Measurements from ENCODE around the gene PRG2.

The PRG2 gene

DNA sequence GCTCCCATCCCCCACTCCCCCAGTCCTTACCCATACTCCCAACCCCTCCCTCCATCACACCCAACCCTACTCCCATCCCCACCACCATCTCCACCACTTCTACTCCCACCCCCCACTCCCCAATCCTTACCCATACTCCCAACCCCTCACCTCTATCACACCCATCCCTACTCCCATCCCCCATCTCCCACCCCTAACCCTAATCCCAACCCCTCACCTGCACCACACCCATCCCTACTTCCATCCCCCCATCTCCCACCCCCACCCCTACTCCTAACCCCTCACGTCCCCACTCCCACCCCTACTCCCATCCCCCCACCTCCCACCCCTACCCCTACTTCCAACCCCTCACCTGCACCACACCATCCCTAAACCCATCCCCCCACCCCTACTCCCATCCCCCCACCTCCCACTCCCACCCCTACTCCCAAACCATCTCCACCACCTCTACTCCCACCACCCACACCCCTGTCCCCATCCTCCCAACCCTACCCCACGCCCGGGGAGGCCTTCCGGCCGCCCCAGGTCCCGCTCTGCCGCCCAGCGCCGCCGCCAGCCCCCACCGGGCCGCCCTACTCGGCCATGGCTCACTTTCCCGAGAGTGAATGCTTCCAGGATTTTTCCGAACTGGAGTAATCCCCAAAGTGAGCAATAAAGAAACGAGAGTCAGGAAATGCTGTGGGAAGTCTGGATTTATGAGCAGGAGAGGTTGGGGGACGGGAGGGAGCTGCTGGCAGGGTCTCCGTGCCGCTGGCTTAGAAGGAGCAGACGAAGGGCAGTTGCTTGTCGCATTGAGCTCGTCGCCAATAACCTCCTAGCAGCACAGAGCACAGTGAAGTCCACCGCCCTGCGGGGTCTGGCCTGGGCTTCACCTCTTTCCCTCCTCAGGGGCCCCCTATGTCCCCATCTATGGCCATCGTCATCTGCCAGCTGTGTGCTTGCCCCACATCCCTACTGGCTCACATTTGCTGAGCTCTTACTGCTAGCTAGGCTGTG, 14.1 kb downstream of the PRG2 start:
- TF ChIP-seq SIN3A (IDR thresholded peaks at IDR 0.05; ENCODE audit: borderline replicate concordance, insufficient read depth, low read length), result no peak
- no peak for TF ChIP-seq POLR2AphosphoS5 (IDR thresholded peaks at IDR 0.05; ENCODE audit: low read depth, low read length)
- TF ChIP-seq TAF1 (IDR thresholded peaks at IDR 0.05; ENCODE audit: borderline replicate concordance, insufficient read depth, low read length), result no peak
- no peak for TF ChIP-seq FOXP2 (optimal IDR thresholded peaks at IDR 0.05; ENCODE audit: borderline replicate concordance, extremely low read depth, extremely low read length, insufficient read depth)
- TF ChIP-seq, protein P1, sequence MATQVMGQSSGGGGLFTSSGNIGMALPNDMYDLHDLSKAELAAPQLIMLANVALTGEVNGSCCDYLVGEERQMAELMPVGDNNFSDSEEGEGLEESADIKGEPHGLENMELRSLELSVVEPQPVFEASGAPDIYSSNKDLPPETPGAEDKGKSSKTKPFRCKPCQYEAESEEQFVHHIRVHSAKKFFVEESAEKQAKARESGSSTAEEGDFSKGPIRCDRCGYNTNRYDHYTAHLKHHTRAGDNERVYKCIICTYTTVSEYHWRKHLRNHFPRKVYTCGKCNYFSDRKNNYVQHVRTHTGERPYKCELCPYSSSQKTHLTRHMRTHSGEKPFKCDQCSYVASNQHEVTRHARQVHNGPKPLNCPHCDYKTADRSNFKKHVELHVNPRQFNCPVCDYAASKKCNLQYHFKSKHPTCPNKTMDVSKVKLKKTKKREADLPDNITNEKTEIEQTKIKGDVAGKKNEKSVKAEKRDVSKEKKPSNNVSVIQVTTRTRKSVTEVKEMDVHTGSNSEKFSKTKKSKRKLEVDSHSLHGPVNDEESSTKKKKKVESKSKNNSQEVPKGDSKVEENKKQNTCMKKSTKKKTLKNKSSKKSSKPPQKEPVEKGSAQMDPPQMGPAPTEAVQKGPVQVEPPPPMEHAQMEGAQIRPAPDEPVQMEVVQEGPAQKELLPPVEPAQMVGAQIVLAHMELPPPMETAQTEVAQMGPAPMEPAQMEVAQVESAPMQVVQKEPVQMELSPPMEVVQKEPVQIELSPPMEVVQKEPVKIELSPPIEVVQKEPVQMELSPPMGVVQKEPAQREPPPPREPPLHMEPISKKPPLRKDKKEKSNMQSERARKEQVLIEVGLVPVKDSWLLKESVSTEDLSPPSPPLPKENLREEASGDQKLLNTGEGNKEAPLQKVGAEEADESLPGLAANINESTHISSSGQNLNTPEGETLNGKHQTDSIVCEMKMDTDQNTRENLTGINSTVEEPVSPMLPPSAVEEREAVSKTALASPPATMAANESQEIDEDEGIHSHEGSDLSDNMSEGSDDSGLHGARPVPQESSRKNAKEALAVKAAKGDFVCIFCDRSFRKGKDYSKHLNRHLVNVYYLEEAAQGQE (IDR thresholded peaks at IDR 0.05; ENCODE audit: insufficient read depth in 1 of 2, low read depth in 2 of 2, low read length in 2 of 2), result no peak

DNA sequence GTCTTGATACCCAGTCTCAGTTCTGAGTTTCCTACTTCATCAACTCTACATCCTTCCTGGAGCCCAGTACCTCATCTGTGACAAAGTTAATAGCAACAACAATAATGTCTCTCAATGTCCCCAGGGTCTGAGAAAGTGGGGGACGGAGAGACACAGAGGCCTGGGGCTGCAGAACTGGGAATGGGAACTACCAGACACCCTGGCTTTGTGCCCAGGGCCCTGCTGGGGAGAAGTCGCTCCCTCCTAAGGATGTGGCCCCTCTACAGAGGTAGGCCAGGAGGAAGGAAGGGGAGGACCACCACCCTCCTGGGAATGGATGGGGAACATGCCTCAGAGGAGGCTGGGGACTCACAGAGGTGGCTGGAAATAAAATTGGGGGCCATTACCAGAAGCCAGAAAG, 15.0 kb downstream of the PRG2 start:
- TF ChIP-seq TAF1 (IDR thresholded peaks at IDR 0.05; ENCODE audit: borderline replicate concordance, insufficient read depth, low read length), result no peak
- no peak for TF ChIP-seq POLR2AphosphoS5 (IDR thresholded peaks at IDR 0.05; ENCODE audit: low read depth, low read length)
- TF ChIP-seq, protein P1 (IDR thresholded peaks at IDR 0.05; ENCODE audit: insufficient read depth in 1 of 2, low read depth in 2 of 2, low read length in 2 of 2), result no peak
- no peak for TF ChIP-seq SIN3A (IDR thresholded peaks at IDR 0.05; ENCODE audit: borderline replicate concordance, insufficient read depth, low read length)
- no peak for TF ChIP-seq FOXP2 (optimal IDR thresholded peaks at IDR 0.05; ENCODE audit: borderline replicate concordance, extremely low read depth, extremely low read length, insufficient read depth)

DNA sequence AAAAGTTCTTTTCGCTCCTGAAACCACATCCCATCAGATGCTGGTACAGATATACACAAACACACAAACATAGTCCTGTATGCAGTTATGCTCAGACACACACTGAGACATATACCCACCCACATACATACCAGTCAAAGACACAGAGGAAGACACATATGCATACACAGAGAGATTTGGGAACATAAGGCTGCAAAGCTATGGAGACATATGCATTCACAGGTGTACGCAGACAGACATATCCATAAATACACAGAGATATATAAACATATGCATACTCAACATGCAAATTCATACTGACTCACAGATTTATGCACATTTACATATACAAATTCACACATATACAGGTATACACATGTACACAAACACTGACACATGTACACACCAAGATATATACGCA, 15.5 kb downstream of the PRG2 start:
- TF ChIP-seq FOXP2 (optimal IDR thresholded peaks at IDR 0.05; ENCODE audit: borderline replicate concordance, extremely low read depth, extremely low read length, insufficient read depth) (no peak), TAF1 (IDR thresholded peaks at IDR 0.05; ENCODE audit: borderline replicate concordance, insufficient read depth, low read length) (no peak), POLR2AphosphoS5 (IDR thresholded peaks at IDR 0.05; ENCODE audit: low read depth, low read length) (no peak), SIN3A (IDR thresholded peaks at IDR 0.05; ENCODE audit: borderline replicate concordance, insufficient read depth, low read length) (no peak)
- TF ChIP-seq, protein P1 (IDR thresholded peaks at IDR 0.05; ENCODE audit: insufficient read depth in 1 of 2, low read depth in 2 of 2, low read length in 2 of 2), result no peak

- TF ChIP-seq, protein P1 (IDR thresholded peaks at IDR 0.05; ENCODE audit: insufficient read depth in 1 of 2, low read depth in 2 of 2, low read length in 2 of 2), result no peak
- TF ChIP-seq POLR2AphosphoS5 (IDR thresholded peaks at IDR 0.05; ENCODE audit: low read depth, low read length) (no peak), SIN3A (IDR thresholded peaks at IDR 0.05; ENCODE audit: borderline replicate concordance, insufficient read depth, low read length) (no peak), TAF1 (IDR thresholded peaks at IDR 0.05; ENCODE audit: borderline replicate concordance, insufficient read depth, low read length) (no peak), FOXP2 (optimal IDR thresholded peaks at IDR 0.05; ENCODE audit: borderline replicate concordance, extremely low read depth, extremely low read length, insufficient read depth) (no peak)
These were observed 17.3 kb downstream of the PRG2 start for GRCh38 chr11:57373146-57373545.
